Activated B cell treated with CpG ODN at 0.5 μM for 24 hours (primary cell): ENCODE data around the gene TMC1. TPM values are rescaled to one million over a fixed set of nuclear protein-coding genes. Genes with fewer than 3 reads are reported as not detected.

Source experiments
- ATAC-seq: fragments of 200-7000 bp; cut with Tn5 transposase; one replicate; pipeline ENCODE4 v1.10.0; 2021; ENCODE audit warnings: low read depth, mild to moderate bottlenecking, moderate library complexity
- CTCF ChIA-PET: fragments of 350-600 bp; sonication (Branson Sonifier 250); formaldehyde crosslinking; loops from one replicate; lab custom pipeline; 2021; ENCODE audit warnings: antibody characterized with exemption; lab: Charles Lee
- POLR2A ChIA-PET: fragments of 350-600 bp; sonication (Branson Sonifier 250); formaldehyde crosslinking; loops from one replicate; lab custom pipeline; 2021; ENCODE audit warnings: antibody characterized with exemption; lab: Charles Lee
- DNase-seq: peaks from one replicate; pipeline ENCODE4 v3.0.0; 2022
- H3K27ac Mint-ChIP-seq: one replicate; pipeline ENCODE4 v1.8.0; 2020; ENCODE audit warnings: mixed read lengths
- H3K27me3 Mint-ChIP-seq: one replicate; pipeline ENCODE4 v1.8.0; 2021; ENCODE audit warnings: mixed read lengths
- H3K36me3 Mint-ChIP-seq: one replicate; pipeline ENCODE4 v1.8.0; 2021; ENCODE audit warnings: low read depth, mixed read lengths
- H3K4me1 Mint-ChIP-seq: one replicate; pipeline ENCODE4 v1.8.0; 2021; ENCODE audit warnings: mixed read lengths
- H3K4me3 Mint-ChIP-seq: one replicate; pipeline ENCODE4 v1.8.0; 2020; ENCODE audit warnings: mild to moderate bottlenecking, mixed read lengths
- H3K9me3 Mint-ChIP-seq: one replicate; pipeline ENCODE4 v1.8.0; 2020; ENCODE audit warnings: mixed read lengths
- intact Hi-C: fragments of 100-400 bp; cut with micrococcal nuclease; formaldehyde crosslinking; loops from one replicate; pipeline ENCODE4 v1.15.1; 2024
- total RNA-seq: library from RNA; stranded (reverse); gene quantifications from 2 replicates; pipeline ENCODE4 v1.2.3, GENCODE V29; 2022
- TF ChIP-seq, protein P1 (sequence below): fragments of 200-600 bp; IDR thresholded peaks from one replicate; pipeline ENCODE4 v1.8.0; 2022; ENCODE audit warnings: antibody characterized with exemption, mild to moderate bottlenecking

Gene TMC1
- total RNA-seq, 1 donor from 2014 or later: not detected

DNA sequence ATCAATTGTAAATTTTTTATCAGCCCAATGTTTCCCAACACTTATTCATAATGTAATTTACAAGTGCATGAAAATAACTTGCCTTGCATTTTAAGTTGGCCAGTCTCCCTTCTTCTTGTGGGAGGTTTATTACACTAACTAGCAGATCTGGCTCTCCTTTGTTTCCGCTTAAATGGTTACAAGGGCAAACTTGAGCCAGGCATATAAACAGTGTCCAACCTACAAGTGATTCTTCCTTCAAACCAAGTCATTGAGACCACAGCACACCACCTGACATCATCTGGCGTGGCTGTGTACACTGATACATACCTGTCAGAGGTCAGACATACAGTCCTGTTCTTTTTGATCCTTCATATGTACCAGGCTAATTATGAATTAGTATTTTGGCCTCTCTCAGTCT is 351.3 kb downstream of the TMC1 start:
- POLR2A ChIA-PET: no interaction called here
- H3K4me1 Mint-ChIP-seq: no peaks in the 10 kb centered on the region
- H3K27me3 Mint-ChIP-seq: no peaks in the 10 kb centered on the region
- peaks cover 2% of the 10 kb centered on the region for H3K9me3 Mint-ChIP-seq
- DNase-seq (no peak), ATAC-seq (no peak)
- H3K27ac Mint-ChIP-seq: no peak overlapping the region
- H3K4me3 Mint-ChIP-seq: no peak overlapping the region
- CTCF ChIA-PET: no interaction called here
- TF ChIP-seq, protein P1, sequence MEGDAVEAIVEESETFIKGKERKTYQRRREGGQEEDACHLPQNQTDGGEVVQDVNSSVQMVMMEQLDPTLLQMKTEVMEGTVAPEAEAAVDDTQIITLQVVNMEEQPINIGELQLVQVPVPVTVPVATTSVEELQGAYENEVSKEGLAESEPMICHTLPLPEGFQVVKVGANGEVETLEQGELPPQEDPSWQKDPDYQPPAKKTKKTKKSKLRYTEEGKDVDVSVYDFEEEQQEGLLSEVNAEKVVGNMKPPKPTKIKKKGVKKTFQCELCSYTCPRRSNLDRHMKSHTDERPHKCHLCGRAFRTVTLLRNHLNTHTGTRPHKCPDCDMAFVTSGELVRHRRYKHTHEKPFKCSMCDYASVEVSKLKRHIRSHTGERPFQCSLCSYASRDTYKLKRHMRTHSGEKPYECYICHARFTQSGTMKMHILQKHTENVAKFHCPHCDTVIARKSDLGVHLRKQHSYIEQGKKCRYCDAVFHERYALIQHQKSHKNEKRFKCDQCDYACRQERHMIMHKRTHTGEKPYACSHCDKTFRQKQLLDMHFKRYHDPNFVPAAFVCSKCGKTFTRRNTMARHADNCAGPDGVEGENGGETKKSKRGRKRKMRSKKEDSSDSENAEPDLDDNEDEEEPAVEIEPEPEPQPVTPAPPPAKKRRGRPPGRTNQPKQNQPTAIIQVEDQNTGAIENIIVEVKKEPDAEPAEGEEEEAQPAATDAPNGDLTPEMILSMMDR: no peak
- H3K36me3 Mint-ChIP-seq: no peaks in the 10 kb centered on the region
- intact Hi-C loops: loop anchor here (5.0 kb wide), 1 partner anchor 210 kb away; no protein-coding TSS in a partner anchor

DNA sequence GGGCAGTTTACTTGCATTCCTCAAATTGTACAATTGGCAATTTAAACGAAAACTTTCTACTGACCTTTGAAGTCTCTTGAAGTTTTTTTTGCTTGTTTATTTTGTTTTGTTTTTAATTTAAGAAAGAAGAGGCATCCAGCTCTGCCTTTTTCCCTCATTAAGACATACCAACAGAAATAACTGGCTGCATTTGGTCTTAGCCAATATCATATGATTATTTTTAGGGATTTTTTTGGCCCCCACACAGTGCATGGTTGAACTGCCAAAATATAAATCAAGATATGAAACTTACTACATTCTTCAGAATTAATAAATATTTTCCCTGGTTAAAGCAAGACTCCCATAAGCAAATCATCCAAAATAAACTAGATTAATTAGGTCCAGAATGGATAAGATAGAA is 352.0 kb downstream of the TMC1 start:
- no peak overlapping the region for H3K27ac Mint-ChIP-seq
- TF ChIP-seq, protein P1: no peak
- H3K4me1 Mint-ChIP-seq: no peaks in the 10 kb centered on the region
- ChIA-PET POLR2A (no interaction called here), CTCF (no interaction called here)
- no peak for ATAC-seq
- no peaks in the 10 kb centered on the region for H3K36me3 Mint-ChIP-seq
- DNase-seq: no peak
- no peaks in the 10 kb centered on the region for H3K27me3 Mint-ChIP-seq
- no peaks in the 10 kb centered on the region for H3K9me3 Mint-ChIP-seq
- no peak overlapping the region for H3K4me3 Mint-ChIP-seq
- intact Hi-C loops: loop anchor here (5.0 kb wide), 1 partner anchor 209 kb away; no protein-coding TSS in a partner anchor

DNA sequence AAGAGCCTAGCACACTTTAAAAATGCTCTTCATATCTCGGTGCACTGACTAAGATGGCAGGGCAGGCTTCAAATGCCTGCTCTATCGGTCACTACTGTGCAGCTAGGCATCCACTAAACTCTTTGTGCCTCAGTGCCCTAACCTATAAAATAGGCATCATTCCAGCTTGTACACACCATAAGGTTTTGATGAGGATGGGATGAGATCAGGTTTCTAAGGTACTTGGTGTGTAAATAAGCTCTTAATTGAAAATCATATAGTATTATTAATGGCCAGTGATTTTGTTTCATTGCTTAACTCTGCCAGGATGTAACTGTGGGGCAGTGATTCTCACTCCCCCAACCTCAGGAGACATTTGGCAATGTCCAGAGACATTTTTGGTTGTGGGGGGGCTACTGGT is 352.9 kb downstream of the TMC1 start:
- intact Hi-C loops: loop anchor here (5.0 kb wide), 1 partner anchor 208 kb away; no protein-coding TSS in a partner anchor
- H3K4me3 Mint-ChIP-seq: no peak overlapping the region
- POLR2A ChIA-PET: no interaction called here

DNA sequence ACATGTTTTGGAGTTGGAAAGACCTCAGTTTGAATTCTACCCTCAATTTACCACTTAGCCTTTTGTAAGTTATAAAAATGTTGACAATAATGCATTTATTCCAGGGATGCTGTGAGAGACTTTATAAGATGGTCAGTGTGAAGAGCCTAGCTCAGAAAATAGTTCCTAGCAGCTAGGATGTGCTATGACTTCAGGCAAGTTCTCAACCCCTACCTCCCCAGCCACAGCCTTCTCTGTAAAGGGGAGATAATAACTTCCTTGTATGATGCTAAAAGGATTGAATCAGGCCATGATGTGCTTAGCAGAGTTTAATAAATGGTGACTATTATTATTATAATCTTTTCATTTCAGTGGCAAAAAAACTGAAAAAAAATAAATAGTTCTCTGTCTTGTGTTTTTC is 353.8 kb downstream of the TMC1 start:
- Mint-ChIP-seq H3K4me1 (no peaks in the 10 kb centered on the region), H3K4me3 (no peak overlapping the region), H3K36me3 (no peaks in the 10 kb centered on the region), H3K27me3 (no peaks in the 10 kb centered on the region), H3K9me3 (no peaks in the 10 kb centered on the region), H3K27ac (no peak overlapping the region)
- ChIA-PET CTCF (no interaction called here), POLR2A (no interaction called here)
- DNase-seq (no peak), ATAC-seq (no peak)
- TF ChIP-seq, protein P1: no peak
- intact Hi-C loops: no loop called here

More for the DNA sequence above, 352.9 kb downstream of the TMC1 start:
- Mint-ChIP-seq H3K4me1 (no peaks in the 10 kb centered on the region), H3K27ac (no peak overlapping the region), H3K27me3 (no peaks in the 10 kb centered on the region), H3K36me3 (no peaks in the 10 kb centered on the region), H3K9me3 (no peaks in the 10 kb centered on the region)
- CTCF ChIA-PET: no interaction called here
- TF ChIP-seq, protein P1: no peak
- DNase-seq (no peak), ATAC-seq (no peak)

DNA sequence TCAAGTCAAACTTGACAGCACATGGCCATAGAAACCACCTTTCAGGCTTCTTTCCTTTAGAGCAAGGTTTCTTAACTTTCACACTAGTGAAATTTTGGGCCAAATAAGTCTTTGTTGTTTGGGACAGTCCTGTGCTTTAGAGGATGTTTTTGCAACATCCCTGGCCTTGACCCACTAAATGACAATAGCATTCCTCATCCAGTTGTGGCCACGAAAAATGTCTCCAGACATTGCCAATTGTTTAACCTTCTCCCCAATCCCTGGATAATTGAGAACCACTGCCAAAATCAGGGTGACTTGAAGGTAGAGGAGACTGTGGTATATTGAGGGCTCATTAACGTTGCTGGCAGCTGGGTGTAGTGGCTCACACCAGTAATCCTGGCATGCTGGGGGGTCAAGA is 359.4 kb downstream of the TMC1 start:
- H3K4me3 Mint-ChIP-seq: no peak overlapping the region
- TF ChIP-seq, protein P1: no peak
- POLR2A ChIA-PET: no interaction called here
- no peaks in the 10 kb centered on the region for H3K9me3 Mint-ChIP-seq
- no peaks in the 10 kb centered on the region for H3K27me3 Mint-ChIP-seq
- CTCF ChIA-PET: no interaction called here
- H3K36me3 Mint-ChIP-seq: no peaks in the 10 kb centered on the region
- H3K4me1 Mint-ChIP-seq: no peaks in the 10 kb centered on the region
- no peak overlapping the region for H3K27ac Mint-ChIP-seq
- DNase-seq: no peak
- intact Hi-C loops: no loop called here
- no peak for ATAC-seq
